GM10266 (cell line): Measurements from ENCODE around the gene PCGF2.
"Not testable (repeated sequence)": the region's sequence is repeated elsewhere in the genome, so short reads cannot be mapped to it uniquely, and the experiment has no call there.

ENCODE experiments used
- DNase-seq: peaks from one replicate; pipeline ENCODE4 v3.0.0; 2012; ENCODE audit errors: extremely low spot score
- TF ChIP-seq, protein P1 (sequence below): IDR thresholded peaks from 2 replicates; pipeline ENCODE4 v1.5.1; 2012; ENCODE audit warnings: mild to moderate bottlenecking, low read depth; ENCODE audit not compliant: control insufficient read depth, insufficient read depth; ENCODE audit errors: missing control alignments

The PCGF2 gene

DNA sequence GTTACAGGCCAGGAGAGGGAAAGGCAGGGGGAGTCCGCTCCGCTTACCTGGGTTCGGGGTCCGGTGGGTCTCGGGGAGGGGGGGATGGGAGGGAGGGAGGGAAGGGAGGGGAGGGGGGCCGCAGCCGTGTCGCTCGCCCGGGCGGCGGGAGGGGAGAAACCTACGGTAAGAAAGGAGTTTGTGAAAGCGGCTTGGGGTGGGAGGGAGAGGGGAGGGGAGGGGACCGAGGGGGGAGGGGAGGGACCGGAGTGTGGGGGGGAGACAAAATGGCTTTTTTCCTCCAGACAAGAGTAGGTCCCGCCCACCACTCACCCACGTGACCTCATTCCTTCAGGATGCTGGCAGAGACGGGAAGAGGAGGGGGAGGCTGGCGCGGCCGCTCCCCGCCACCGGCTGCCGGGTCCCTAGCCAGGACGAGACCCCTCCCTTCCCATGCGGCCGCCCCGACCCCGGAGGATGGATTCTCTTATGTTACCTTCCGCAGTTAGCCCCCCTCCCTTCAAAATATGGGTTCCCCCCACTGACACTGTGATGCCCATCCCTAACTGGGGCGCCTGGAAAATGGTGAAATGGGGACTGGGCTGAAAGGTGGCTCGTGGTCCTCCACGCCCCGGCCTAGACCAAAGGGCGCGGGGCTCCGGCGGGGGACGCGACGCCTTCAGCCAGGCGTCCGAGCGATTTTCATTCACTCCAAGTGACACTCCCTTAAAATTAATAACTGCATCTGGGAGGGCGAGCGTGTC is at the start of gene PCGF2:
Gene PCGF2 (minus strand): TSS at position 188 of the 743 bp plus-strand sequence. CDS start 7,934 bp downstream, outside the sequence.
- TF ChIP-seq, protein P1, sequence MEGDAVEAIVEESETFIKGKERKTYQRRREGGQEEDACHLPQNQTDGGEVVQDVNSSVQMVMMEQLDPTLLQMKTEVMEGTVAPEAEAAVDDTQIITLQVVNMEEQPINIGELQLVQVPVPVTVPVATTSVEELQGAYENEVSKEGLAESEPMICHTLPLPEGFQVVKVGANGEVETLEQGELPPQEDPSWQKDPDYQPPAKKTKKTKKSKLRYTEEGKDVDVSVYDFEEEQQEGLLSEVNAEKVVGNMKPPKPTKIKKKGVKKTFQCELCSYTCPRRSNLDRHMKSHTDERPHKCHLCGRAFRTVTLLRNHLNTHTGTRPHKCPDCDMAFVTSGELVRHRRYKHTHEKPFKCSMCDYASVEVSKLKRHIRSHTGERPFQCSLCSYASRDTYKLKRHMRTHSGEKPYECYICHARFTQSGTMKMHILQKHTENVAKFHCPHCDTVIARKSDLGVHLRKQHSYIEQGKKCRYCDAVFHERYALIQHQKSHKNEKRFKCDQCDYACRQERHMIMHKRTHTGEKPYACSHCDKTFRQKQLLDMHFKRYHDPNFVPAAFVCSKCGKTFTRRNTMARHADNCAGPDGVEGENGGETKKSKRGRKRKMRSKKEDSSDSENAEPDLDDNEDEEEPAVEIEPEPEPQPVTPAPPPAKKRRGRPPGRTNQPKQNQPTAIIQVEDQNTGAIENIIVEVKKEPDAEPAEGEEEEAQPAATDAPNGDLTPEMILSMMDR = no peak
- peak; percentile 77 for DNase-seq

DNA sequence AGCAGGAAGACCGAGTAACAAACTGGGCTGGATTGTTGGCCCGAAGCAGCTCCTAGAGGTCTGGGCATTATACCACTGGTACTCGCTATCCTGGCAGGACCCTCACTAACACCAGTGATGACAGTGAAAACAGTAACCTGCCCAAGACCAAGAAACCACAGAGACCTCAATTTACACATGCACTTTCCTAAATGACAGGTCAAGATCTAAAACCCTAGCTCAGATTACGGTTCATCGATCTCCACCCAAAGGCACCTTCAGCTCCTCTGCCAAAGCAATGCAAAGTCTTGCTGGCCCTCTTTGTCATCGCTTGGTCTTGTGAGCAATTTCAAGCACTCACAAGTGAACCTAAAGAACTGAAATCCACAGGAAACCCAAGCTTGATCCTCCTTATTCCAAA is 49.7 kb upstream of the PCGF2 start:
- TF ChIP-seq, protein P1 = no peak

DNA sequence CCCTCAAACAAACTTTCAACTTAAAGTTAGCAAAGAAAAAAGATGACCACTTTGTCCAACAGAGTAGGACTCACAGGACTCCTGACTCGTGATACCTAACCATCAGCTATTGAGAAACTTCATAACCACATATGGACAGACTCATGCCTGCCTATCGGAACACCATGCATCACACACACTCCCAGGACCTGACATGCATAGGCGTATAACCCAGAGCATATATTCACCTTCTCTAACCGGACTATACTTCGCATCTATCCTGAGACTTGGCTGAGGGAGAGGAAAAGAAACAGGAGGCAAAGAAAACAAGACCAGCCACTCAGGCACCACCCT is 49.0 kb upstream of the PCGF2 start:
- DNase-seq = no peak
- TF ChIP-seq, protein P1 = no peak

More for the DNA sequence above, 49.7 kb upstream of the PCGF2 start:
- no peak for DNase-seq

DNA sequence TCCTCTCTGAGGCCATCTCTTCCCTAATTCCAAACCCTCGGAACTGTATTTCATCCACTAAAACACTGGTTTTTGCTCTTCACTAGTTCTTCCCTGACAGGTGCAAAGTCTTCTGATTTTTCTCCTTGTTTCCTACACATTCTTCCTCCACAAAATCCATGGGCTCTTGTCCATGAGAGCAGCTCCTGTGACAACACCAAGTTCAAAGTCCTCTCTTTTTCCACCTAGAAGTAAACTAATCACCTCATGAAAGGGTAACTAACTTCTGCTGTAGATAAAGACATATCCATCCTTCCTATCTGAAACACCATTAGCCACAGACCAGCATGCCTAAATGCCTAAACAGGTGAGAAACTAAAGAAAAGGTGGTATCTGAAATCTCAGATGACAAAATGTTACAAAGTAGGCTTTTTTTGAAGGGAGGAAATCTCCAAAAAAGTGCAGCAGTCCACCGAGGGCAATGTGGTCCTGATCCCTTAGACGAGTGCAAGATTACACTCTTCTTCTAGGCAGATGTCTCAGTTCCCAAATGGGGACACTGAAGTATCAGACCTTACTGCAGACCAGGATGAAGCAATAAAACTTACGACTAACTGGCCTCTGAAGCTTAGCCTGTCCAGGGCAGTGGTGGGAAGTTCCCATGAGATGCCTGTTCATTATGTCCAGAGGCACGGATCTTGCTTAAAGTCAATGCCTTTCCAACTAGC is 48.5 kb upstream of the PCGF2 start:
- DNase-seq = no peak
- TF ChIP-seq, protein P1 = no peak

DNA sequence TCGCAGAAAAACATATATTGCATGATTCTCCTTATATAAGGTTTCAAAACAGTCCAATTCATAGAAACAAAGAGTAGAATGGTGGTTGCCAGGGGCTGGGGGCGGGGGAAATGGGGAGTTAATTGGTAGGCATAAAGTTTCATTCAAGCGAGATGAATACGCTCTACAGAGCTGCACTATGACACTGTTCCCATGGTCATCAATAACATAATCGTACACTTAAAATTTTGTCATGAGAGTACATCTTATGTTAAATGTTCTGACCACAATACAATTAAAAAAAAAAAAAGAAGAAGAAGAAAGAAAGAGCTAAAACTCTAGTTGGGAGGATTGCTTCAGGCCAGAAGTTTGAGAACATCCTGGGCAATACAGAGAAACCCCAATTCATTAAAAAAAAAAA is 46.1 kb upstream of the PCGF2 start:
- DNase-seq = no peak
- TF ChIP-seq, protein P1 = no peak

DNA sequence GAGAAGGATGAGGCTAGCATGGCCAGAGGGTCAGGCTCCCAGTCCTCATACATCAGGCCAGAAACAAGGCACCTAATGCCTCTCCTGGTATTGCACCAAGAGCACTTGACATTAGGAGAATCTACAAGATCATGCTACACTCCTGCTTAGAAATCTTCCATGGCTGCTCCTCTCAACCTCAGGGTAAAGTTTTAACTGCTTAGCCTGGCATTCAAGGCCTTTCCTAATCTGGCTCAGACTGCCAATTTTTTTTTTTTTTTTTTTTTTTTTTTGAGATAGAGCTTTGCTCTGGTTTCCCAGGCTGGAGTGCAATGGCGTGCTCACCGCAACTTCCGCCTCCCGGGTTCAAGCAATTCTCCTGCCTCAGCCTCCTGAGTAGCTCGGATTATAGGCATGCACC is 43.0 kb upstream of the PCGF2 start:
- TF ChIP-seq, protein P1 = no peak
- DNase-seq = no peak

DNA sequence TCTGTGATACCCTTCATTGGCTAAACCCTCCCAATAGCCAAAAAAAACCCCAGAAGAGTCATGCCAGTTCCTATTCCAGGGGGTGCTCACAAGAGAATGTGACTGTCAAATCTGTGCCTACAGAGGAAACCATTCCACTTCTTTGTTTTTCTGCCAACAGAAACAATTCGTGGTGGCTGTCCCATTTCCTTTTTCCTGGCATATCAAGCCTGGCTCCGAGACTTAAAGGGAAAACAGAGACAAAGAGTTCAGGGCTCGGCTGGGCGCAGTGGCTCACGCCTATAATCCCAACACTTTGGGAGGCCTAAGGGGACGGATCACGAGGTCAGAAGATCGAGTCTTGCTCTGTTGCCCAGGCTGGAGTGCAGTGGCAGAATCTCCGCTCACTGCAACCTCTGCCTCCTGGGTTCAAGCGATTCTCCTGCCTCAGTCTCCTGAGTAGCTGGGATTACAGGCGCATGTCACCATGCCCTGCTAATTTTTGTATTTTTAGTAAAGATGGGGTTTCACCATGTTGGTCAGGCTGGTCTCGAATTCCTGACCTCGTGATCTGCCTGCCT is 42.1 kb upstream of the PCGF2 start:
- DNase-seq = not testable (repeated sequence)
